ENCODE measurements around the gene GRK5.
A peak's percentile ranks its signal among the peaks of the same experiment; 100 is the strongest.

Gene GRK5

DNA sequence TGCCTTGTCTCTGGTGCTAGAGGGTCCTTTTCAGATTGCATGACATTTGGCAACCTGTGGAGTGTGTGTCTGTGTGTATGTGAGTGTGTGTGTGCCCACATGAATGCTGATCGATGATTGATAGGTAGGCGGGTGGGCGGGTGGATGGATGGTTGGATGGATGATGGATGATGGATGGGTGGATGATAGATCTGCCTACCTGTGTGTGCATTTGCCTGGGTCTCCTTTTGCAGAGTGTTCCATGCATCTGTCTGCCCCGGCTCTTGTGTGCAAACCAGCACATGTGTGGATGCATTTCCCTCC, 235.3 kb downstream of the GRK5 start:
- intact Hi-C loops (cut with DNase I): no loop called here
- DNase-seq: peak in 2 of 10 donors; percentile 20 to 27

DNA sequence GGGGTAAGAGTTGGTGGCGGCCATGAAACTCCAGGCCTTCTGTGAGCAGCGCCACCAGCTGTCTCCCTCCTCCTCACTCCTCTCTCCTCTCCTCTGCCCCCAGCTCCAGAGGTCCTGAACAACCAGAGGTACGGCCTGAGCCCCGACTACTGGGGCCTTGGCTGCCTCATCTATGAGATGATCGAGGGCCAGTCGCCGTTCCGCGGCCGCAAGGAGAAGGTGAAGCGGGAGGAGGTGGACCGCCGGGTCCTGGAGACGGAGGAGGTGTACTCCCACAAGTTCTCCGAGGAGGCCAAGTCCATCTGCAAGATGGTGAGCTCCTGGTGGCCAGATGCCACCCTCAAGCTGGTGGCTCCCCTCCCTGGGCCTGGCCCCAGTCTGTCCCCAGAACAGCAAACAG, 236.1 kb downstream of the GRK5 start:
- peak in 2 of 10 donors; percentile 79 to 83 for DNase-seq
- intact Hi-C loops (cut with DNase I): no loop called here

DNA sequence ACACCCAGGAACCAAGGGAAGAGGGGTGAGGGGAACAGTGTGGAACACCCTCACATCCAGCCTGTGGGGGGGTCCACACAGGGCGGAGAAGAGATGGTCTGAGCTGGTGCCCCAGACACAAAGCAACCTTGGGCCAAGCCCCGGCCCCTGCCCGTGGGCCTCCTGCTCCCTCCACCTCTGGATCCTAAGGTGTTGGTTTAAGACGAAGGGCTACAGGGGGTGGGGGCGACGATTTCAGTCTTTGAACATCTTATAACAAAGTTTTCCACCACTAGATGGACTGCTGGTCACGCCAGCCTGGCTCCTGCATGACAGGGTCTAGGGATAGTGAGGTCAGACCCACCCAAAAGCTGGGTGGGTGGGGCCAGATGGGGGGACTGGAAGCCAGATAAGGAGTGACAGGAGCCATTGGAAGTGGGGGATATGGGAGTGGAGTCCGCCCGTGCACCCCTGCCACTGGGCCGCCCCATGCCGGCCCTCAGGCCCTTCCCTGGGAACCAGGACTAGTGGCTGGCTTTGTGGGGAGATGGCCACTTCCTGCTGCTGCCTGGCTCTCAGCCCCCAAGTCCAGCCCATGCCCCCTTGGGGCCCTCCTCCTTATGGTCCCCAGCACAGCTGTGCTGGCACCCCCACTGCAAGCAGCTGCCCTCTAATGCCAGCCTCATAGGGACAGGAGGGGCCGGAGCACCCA, 236.7 kb downstream of the GRK5 start:
- intact Hi-C loops (cut with DNase I): loop anchor here (2.0 kb wide), 2 partner anchors 237 to 245 kb away; partner anchors contain the start of gene GRK5
- peak in 2 of 10 donors; percentile 69 to 70 for DNase-seq

DNA sequence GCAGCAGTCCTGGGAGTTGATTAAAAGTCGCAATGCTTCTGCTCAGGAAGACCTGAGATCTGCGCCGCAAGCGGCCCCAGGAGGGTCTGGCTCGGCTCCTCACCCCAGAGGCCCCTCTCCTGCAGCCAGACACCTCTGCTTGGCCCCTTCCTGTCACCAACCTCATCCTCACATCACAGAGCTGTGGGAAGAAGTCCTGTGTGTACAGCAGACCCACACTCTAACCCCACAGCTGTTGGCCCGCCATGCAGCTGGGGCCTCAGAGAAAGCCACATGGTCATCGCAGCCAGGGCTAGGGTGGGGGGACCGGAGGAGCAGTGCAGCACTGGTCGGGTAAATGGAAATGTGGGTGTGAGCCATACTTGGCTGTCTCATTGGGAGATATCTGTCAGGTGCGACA, 237.5 kb downstream of the GRK5 start:
- DNase-seq: peak in 2 of 10 donors; percentile 69 to 72
- intact Hi-C loops (cut with DNase I): loop anchor here (2.0 kb wide), 2 partner anchors 238 to 246 kb away; partner anchors contain the start of gene GRK5

DNA sequence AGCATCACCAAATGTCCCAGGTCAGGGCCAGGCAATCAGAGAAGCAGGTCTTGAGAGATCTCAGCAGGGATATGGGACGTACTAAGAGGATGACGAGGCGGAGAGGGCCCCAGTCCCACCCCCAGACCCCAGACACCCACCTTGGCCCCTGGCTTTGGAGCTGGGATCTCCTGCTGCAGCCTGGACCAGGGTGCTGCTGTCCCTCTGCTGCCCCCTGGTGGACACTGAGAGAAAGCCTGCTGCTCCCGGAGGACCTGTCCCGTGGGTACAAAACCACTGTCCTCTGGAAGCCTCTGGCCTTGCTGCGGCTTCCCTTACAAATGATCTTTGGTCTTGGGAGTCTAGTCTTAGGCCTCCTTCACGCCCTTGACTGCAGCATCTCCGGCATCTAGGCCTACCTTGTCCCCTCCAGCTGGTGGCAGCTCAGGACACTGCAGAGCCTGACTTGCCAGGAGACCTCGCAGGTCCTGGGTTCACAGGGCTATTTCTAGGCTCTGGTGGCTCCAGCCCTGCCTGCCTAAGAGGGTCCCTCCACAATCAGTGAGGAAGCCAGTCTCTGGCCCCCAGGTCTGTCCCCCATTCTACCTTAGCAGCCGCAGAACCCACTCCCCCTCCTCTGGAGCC, 238.1 kb downstream of the GRK5 start:
- DNase-seq: peak; percentile 73 to 98 (median 90)
- intact Hi-C loops (cut with DNase I): loop anchor here (2.0 kb wide), 2 partner anchors 239 to 247 kb away; partner anchors contain the start of gene GRK5

DNA sequence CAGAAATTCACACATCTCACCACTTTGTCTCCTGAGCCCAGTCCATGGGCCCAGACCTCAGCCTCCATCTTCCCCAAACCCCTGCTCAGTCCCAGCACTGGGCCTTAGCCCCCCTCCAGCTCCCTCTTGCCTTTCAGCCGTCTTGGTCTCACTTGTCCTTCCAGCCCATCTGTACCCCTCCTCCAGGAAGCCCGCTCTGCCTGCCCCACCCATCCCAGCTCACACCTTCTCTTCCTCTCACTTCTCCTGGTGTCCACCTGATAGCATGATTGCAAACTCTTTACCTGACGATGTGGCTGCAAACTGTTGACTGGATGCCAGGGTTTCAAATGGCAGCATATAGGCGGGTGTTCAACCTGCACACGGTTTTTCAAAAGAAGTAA, 238.6 kb downstream of the GRK5 start:
- intact Hi-C loops (cut with DNase I): loop anchor here (2.0 kb wide), 2 partner anchors 239 to 247 kb away; partner anchors contain the start of gene GRK5
- DNase-seq: peak in 1 of 10 donors; percentile 52

DNA sequence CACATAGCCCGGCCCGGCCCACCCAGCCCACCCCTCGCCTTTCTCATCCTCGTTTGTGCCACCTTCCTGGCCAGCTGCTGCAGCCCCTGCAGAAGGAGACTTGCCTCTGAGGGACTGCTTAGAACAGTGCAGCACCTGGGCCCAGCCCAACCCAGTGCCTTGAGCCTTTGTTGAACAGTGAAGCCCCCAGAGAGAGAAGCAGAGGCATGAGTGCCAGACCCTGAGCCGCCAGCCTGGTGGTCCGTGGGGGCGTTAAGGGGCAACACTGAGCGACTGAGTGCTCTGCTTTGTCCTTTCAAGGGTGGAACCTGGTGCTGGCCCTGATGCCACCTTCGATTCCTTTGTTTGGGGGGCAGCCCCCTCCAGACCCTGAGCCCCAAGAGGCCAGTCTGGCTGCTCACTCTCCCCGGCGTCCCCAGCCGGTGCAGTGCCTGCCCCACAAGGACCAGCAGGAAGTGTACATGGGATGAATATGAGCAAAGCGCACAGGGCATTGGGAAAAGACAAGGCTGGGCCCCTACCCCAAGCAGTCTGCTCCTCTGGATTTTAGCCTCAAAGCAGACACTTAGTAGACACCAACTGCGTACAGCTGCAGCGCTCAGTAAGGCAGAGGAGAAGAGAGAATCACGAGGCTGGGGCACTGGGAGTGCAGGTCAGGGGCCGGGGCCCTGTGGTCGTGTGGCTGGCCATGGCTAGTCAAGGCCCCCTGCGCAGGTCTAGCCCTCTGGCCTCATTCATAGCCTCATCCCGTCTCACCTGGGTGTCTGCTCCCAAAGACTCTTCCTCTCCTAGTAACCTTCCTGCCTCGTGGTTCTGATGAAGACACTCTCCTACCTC, 239.3 kb downstream of the GRK5 start:
- DNase-seq: peak in 2 of 10 donors; percentile 58 to 61
- intact Hi-C loops (cut with DNase I): no loop called here

DNA sequence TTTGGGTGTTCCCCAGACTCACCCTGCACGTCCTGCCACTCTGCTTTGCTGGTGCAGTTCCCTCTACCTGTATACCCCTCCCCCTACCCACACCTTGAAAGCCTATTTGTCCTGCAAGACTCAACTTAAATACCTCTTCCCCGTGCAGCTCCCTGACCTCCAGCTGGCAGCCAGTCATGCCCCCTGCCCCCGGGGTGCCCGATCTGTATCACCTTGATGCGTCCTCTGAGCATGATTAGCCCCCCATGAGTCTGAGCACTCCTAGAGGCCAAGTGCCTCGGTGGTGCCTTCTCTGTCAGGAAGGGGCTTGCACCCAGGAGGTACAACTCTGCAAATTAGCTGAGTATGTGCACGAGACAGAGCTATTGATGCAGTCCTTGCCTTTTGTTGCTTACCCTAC, 240.1 kb downstream of the GRK5 start:
- DNase-seq: peak in 1 of 10 donors; percentile 24
- intact Hi-C loops (cut with DNase I): no loop called here

DNA sequence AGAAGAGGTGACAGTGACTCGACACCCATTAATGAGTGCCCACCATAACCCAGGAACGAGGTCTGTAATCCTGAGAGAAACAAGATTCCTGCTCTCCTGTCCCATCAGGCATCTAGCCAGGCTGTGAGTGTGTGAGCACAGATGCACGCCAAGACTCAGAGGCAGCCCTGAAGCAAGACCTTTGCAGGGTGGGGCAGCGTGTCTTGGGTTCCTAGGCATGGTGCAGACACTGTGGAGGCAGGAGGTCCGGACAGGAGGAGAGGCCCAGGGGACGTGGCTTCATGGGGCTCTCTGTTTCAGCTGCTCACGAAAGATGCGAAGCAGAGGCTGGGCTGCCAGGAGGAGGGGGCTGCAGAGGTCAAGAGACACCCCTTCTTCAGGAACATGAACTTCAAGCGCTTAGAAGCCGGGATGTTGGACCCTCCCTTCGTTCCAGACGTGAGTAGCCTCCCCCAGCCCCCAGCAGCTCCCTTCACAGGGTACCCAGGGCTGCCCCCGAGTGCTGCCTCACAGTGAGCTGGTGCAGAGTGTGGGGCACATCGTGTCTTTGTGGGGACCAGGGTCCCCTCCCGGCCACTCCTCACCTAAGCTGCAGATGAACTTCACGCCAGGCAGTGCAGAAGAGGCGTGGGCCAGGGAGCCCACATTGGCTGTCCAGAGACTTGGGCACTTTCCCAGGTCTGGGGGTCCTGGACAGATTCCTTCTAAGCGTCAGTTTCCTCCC, 240.6 kb downstream of the GRK5 start:
- DNase-seq: peak in 2 of 10 donors; percentile 57 to 71
- intact Hi-C loops (cut with DNase I): no loop called here

DNA sequence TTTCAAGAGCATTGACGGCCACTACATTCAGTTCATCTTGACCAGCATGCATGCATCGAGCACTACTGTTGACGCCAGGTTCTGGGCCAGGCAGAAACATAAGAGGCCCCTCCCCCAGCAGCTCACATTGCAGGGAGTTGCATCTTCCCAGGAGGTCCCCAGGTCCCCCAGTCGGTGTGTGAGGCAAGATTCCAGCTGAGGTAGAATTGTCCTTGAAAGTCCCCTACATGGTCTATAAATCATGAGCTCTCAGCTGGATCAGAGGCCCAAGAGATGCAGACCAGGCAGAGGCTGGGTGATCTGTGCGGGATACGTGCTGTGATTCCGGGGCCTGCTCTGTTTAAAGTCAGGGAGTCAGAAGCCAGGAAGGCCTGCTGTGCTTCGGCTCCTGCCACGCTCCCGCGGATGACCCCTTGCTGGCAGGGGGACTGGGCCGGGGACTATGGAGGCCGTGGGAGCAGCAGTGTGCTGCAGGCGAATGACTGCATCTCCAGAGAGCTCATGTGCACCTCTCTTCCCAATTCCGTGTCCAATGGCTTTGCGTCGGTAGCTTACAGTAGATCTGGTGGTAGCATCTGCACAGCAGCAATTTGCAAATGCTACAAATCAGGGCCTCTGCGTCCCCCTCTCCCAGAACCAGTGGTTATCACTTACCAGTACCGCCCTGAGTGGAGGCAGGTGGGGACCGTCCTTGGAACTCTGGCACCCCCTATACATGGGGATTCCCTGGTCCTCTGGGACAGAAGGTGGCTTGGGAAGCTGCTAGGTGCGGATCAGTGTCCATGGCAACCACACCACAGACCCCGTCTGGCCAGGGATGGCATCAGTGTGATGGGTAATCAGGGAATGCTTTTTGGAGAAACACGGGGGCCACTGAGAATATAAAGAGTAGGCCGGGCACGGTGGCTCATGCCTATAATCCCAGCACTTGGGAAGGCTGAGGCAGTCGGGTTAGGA, 241.5 kb downstream of the GRK5 start:
- intact Hi-C loops (cut with DNase I): no loop called here
- DNase-seq: peak in 2 of 10 donors; percentile 64 to 81

DNA sequence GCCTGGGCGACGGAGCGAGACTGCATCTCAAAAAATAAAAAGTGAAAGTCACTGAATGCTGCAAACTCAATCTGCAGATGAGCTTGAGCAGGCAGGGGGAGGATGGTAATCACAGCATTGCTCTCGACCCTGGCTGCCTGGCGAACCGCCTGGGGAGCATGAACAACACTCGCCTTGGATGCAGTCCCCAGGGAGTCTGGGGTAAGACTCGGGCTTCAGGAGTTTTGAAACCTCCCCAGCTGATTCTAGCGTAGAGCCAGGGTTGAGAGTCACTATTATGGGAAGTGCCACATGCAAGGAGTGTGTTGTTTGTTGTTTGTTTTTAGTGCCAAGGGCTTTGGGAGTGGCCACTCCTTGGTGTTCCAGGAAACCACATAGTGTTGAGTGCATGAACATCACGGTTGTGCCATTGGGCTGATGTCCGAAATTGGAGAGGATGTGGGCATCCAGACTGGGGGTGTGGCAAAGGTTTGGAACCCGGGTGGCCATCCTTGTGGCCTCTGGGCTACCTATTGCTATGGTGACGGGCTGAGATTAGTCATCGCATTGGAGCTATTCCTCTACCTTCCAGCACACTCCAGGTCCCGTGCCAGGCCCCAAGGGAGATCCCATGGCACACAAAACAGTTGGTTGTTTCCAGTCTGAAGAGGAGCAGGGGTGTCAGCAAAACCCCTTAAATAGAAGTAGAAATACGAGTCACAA, 242.5 kb downstream of the GRK5 start:
- intact Hi-C loops (cut with DNase I): no loop called here
- DNase-seq: peak in 2 of 10 donors; percentile 41 to 57

DNA sequence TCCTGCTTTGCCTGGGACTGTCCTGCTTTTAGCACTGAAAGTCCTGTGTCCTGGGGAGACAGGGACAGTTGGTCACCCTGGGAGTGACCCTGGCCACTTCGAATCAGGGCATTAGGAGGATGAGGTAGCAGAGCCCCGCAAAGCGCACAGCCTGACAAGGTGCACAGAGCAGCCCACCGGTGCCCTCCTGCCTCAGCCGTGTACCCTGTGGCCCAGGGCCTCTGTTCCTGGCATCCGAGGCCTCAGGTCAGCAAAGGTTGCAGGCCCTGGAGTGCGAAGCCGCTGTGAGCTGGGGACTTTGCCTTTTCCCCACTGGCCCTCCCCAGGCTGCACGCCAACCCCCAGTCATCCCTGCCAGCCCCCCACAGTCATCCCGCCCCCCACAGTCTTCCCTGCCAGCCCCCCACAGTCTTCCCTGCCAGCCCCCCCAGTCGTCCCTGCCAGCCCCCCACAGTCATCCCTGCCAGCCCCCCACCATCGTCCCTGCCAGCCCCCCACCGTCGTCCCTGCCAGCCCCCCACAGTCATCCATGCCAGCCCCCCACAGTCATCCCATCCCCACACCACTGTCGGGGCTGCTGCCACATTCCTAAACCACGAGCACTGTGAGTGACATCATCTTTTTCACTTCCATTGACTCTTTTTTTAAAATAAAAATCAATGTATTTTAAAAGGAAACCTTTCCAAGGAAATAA, 243.4 kb downstream of the GRK5 start:
- intact Hi-C loops (cut with DNase I): no loop called here
- peak in 2 of 10 donors; percentile 47 to 63 for DNase-seq

DNA sequence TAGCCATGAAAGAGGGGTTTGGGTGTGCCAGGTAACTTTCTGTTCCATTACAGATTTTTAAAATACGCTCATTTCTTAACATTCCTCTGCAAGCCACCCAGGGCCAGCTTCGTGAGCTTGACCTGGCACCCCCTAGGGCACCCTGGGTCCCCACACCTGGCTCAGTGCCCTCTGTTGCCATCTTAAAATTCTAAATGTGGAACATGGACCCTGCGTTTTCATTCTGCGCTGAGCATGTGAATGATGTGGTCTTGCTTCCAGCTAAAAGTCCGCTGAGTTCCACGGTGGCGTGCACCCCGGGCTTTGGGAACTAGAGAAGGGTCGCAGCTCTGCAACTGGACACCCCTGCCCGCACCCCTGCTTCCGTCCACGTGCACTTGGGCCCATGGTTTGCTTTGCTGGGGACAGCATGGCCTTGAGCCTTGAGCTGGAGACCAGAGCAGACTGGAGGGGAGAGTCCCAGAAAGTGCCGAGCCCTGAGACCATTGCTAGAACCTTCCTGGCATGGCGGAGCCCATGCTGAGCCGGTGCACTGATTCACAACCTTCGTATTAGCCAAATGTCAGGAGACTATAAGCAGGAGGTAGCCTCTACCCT, 244.0 kb downstream of the GRK5 start:
- intact Hi-C loops (cut with DNase I): no loop called here
- peak in 2 of 10 donors; percentile 24 to 61 for DNase-seq

DNA sequence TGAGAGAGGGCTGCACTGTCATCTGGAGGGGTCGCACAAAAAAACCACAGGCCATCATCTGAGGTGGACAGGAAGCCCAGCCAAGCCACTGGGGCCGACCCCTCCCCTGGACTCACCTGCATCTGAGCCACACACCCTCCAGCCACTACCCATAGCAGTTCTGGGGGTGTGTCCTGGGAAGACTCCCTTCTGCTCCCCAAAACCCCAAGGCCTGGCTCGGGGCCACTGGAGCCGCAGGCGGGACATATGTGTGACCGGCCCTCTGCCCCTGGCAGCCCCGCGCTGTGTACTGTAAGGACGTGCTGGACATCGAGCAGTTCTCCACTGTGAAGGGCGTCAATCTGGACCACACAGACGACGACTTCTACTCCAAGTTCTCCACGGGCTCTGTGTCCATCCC, 245.0 kb downstream of the GRK5 start:
- intact Hi-C loops (cut with DNase I): no loop called here
- DNase-seq: peak in 2 of 10 donors; percentile 72 to 75

DNA sequence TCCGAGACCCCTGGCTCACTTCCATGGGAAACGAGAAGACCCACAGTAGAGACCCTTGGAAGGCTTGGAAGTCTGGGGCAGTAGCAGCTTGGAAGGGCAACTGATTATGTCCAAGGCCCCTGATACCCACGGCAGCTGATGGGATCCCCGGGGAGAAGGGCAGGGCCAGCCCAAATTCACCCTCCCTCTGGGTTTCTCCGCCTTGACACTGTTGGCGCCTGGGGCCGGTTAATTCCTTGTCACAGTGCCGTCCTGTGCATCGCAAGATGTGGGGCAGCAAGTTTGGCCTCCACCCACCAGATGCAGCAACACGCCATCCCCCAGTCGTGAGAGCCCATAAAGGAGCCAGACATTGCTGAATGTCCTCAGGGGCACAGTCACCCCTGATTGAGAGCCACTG, 245.9 kb downstream of the GRK5 start:
- DNase-seq: peak in 1 of 10 donors; percentile 56
- intact Hi-C loops (cut with DNase I): no loop called here

DNA sequence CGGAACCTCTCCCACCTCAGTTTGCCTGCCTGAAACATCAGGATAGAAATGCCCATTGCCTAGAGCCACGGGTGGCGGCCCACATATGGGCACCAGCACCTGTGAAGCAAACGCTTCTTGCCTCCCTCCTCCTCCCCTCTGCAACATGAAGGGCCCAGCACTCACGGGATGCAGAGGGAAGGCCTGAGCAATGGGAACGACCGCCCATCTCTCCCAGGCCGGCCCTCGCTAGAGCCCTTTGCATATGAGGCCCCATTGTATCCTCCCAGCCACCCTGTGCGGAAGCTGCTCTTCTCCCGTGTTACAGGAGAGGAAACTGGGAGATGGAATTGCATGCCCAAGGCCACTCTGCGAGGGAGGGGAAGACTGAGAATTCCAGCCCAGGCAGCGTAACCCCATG, 246.9 kb downstream of the GRK5 start:
- no peak for DNase-seq
- intact Hi-C loops (cut with DNase I): no loop called here

DNA sequence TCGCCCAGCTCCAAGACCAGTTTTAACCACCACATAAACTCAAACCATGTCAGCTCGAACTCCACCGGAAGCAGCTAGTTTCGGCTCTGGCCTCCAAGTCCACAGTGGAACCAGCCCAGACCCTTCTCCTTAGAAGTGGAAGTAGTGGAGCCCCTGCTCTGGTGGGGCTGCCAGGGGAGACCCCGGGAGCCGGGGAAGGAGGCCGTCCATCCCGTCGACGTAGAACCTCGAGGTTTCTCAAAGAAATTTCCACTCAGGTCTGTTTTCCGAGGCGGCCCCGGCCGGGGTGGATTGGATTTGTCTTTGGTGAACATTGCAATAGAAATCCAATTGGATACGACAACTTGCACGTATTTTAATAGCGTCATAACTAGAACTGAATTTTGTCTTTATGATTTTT, 247.6 kb downstream of the GRK5 start:
- DNase-seq: peak in 2 of 10 donors; percentile 77 to 82

More for the DNA sequence above, 247.6 kb downstream of the GRK5 start:
- intact Hi-C loops (cut with DNase I): no loop called here
